H1 (cell line): ENCODE data around the gene DCDC2B. TPM values are rescaled to one million over a fixed set of nuclear protein-coding genes. Genes with fewer than 3 reads are reported as not detected.
A peak's percentile ranks its signal among the peaks of the same experiment; 100 is the strongest.

ENCODE experiments used
- ASH2L ChIP-seq: fragments of 200-600, 300-600 bp; sonication (generic); IDR thresholded peaks from one replicate; pipeline ENCODE4 v1.7.1; 2017; ENCODE audit warnings: low read length
- CHD1 ChIP-seq: IDR thresholded peaks from 2 replicates; pipeline ENCODE4 v1.6.1; 2012; ENCODE audit warnings: low read depth, low read length, improper control_type of control experiment
- GABPA ChIP-seq: IDR thresholded peaks from 2 replicates; pipeline ENCODE4 v1.6.1; 2011; ENCODE audit warnings: mild to moderate bottlenecking, low read length, moderate library complexity, borderline replicate concordance; ENCODE audit not compliant: insufficient read depth
- GTF2F1 ChIP-seq: IDR thresholded peaks from 2 replicates; pipeline ENCODE4 v1.6.1; 2012; ENCODE audit warnings: low read depth, low read length, improper control_type of control experiment, borderline replicate concordance
- HDAC2 ChIP-seq, 2 experiments: fragments of 300-600 bp in 1 of 2; sonication (generic) in 1 of 2; IDR thresholded peaks; 2 replicates each; pipeline ENCODE4 v1.6.1; 2011 to 2012; ENCODE audit warnings: low read depth in 2 of 2, low read length in 2 of 2, mild to moderate bottlenecking in 2 of 2, moderate library complexity in 2 of 2, borderline replicate concordance in 1 of 2, inconsistent platforms in 1 of 2
- JUND ChIP-seq: IDR thresholded peaks from 2 replicates; pipeline ENCODE4 v1.6.1; 2011; ENCODE audit warnings: mild to moderate bottlenecking, improper control_type of control experiment, low read length
- KDM1A ChIP-seq: fragments of 200-600, 300-600 bp; sonication (generic); IDR thresholded peaks from 2 replicates; pipeline ENCODE4 v1.7.1; 2016; ENCODE audit warnings: mild to moderate bottlenecking, low read length, borderline replicate concordance
- KDM5A ChIP-seq: fragments of 200-600 bp; IDR thresholded peaks from 2 replicates; pipeline ENCODE4 v1.7.1; 2012; ENCODE audit warnings: mild to moderate bottlenecking, low read length, inconsistent platforms, mixed read lengths
- PHF8 ChIP-seq: fragments of 200-600 bp; sonication (generic); conservative IDR thresholded peaks from 2 replicates; pipeline ENCODE4 v1.7.1; 2012; ENCODE audit warnings: low read depth, mild to moderate bottlenecking, inconsistent platforms, low read length, moderate library complexity
- POLR2A ChIP-seq, 2 experiments: IDR thresholded peaks; 1 replicate in 1 of 2; 2 replicates in 1 of 2; pipeline ENCODE4 v1.6.1; 2011; ENCODE audit warnings: low read depth in 2 of 2, low read length in 2 of 2, mild to moderate bottlenecking in 2 of 2; ENCODE audit errors: control extremely low read depth in 1 of 2
- POLR2AphosphoS5 ChIP-seq: IDR thresholded peaks from 2 replicates; pipeline ENCODE4 v1.6.1; 2011; ENCODE audit warnings: low read depth, low read length
- RAD21 ChIP-seq, 2 experiments: IDR thresholded peaks in 1 of 2; conservative IDR thresholded peaks in 1 of 2; 2 replicates each; pipeline ENCODE4 v1.6.1; 2011; ENCODE audit warnings: low read depth in 2 of 2, low read length in 2 of 2, improper control_type of control experiment in 1 of 2, inconsistent platforms in 1 of 2, mild to moderate bottlenecking in 1 of 2, moderate library complexity in 1 of 2
- SIN3A ChIP-seq, 2 experiments: IDR thresholded peaks in 1 of 2; conservative IDR thresholded peaks in 1 of 2; 2 replicates each; pipeline ENCODE4 v1.6.1; 2011 to 2012; ENCODE audit warnings: low read length in 2 of 2, improper control_type of control experiment in 1 of 2, low read depth in 1 of 2, mild to moderate bottlenecking in 1 of 2
- SIX5 ChIP-seq: IDR thresholded peaks from 2 replicates; pipeline ENCODE4 v1.6.1; 2011; ENCODE audit warnings: mild to moderate bottlenecking, low read depth, low read length
- SRF ChIP-seq: IDR thresholded peaks from 2 replicates; pipeline ENCODE4 v1.6.1; 2011; ENCODE audit warnings: mild to moderate bottlenecking, low read depth, low read length, moderate library complexity
- TCF12 ChIP-seq: IDR thresholded peaks from 2 replicates; pipeline ENCODE4 v1.6.1; 2011; ENCODE audit warnings: low read depth, mild to moderate bottlenecking, low read length
- YY1 ChIP-seq: IDR thresholded peaks from 2 replicates; pipeline ENCODE4 v1.6.1; 2011; ENCODE audit warnings: low read depth, mild to moderate bottlenecking, low read length
- polyA plus RNA-seq, 7 experiments: library from polyadenylated mRNA; depleted of rRNA in 3 of 7; stranded (reverse) in 5 of 7; unstranded in 2 of 7; fragments of >200 nt in 5 of 7; fragments of 200-250 nt in 2 of 7; gene quantifications; 1 replicate in 5 of 7; 2 replicates in 1 of 7; 4 replicates in 1 of 7; pipeline versions ENCODE4 v1.2.1 to v1.2.3, GENCODE V29; 2011 to 2013; ENCODE audit warnings: missing spikeins in 2 of 7, mixed read lengths in 2 of 7
- total RNA-seq: library from RNA; stranded (reverse); fragmentation: NEBNext Ultra II Directional; extraction: Animal tissue kit (Norgen Biotek cat#: 25700); gene quantifications from 2 replicates; pipeline ENCODE4 v1.2.1, GENCODE V29; 2021

The DCDC2B gene
- total and polyA plus RNA-seq, 2 of the 8 experiments (the other 6 are each of a cell fraction or from before 2014, with no cell fraction given), result not detected

DNA sequence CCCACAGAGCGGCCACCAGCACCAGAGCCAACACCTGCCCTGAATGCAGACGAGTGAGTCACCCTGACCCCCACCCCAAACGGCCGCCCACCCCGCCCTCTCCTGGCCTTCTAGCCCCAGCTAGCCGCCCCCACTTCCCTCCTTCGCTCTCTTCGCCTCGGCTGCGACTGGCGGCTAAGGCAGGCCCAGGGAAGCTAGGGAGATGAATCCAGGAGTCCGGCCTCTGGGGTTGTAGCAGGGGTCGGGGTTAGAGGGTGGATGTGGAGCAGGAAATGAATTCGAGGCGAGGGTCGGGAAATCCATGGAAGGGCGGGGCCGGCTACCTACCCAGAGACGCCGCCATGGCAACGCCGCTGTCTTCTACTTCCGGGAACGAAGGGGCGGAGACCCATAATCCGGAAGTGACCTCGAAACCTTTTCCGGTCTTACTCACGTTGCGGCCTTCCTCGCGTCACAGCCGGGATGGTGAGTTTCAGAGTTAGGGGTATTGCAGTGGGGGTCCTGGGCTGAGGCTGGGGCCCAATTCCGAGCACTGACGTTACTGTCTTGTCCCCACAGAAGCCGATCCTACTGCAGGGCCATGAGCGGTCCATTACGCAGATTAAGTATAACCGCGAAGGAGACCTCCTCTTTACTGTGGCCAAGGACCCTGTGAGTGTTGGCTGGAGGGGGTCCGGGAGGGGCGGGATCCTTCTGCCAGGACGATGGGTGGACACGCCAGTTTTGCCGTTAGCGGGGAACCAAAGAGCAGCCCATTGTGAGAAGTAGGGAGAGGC, 13.3 kb downstream of the DCDC2B start, which contains the start of the genes EIF3I and TMEM234 (continued):
- TF ChIP-seq CHD1, result no peak
- peak; percentile 65; the same call in 1 of the 2 replicates for TF ChIP-seq JUND
- no peak for TF ChIP-seq SIX5
- TF ChIP-seq SRF, result no peak
- peak; percentile 61; the same call in 1 of the 2 replicates for TF ChIP-seq GTF2F1
- TF ChIP-seq ASH2L, result peak; percentile 39
- TF ChIP-seq RAD21 (IDR thresholded peaks at IDR 0.05 in 1 of 2, conservative IDR thresholded peaks at IDR 0.05 in 1 of 2; ENCODE audit: low read depth in 2 of 2, low read length in 2 of 2), result no peak
- TF ChIP-seq KDM1A, result no peak
- 0 out of 2 replicates have a peak, but pooled peaks have one; percentile 4 for TF ChIP-seq KDM5A
- no peak for TF ChIP-seq TCF12
- peak; percentile 91 for TF ChIP-seq GABPA
- peak in 1 of 2 experiments; percentile 87; a peak in 1 of 4 replicates for TF ChIP-seq HDAC2 (IDR thresholded peaks at IDR 0.05; ENCODE audit: borderline replicate concordance in 1 of 2, low read depth in 2 of 2, low read length in 2 of 2)
- peak; percentile 56; the same call in 1 of the 2 replicates for TF ChIP-seq YY1
- TF ChIP-seq SIN3A (conservative IDR thresholded peaks at IDR 0.05 in 1 of 2, IDR thresholded peaks at IDR 0.05 in 1 of 2; ENCODE audit: low read depth in 1 of 2, low read length in 2 of 2), result peak; percentile 78 to 90; a peak in 1 of 4 replicates
- peak in 1 of 2 experiments; percentile 77; a peak in 1 of 3 replicates for TF ChIP-seq POLR2A (IDR thresholded peaks at IDR 0.05; ENCODE audit: control extremely low read depth in 1 of 2, low read depth in 2 of 2, low read length in 2 of 2)
- TF ChIP-seq POLR2AphosphoS5, result peak; percentile 59
- TF ChIP-seq PHF8, result peak; percentile 78
- TF ChIP-seq, all 59 proteins: peak for 18
